Loucy (cell line): ENCODE measurements around the gene NLRP6.

Experiments
- H2AFZ ChIP-seq: fragments of 200-600 bp; sonication (generic); 2 replicates; pipeline ENCODE4 v1.6.0; 2016; ENCODE audit warnings: antibody characterized with exemption, mild to moderate bottlenecking, low read length, moderate library complexity
- H3F3A ChIP-seq: fragments of 200-600 bp; 2 replicates; pipeline ENCODE4 v1.6.0; 2016; ENCODE audit warnings: antibody characterized with exemption, low read depth, mild to moderate bottlenecking
- H3K27me3 ChIP-seq: fragments of 200-600 bp; sonication (generic); 2 replicates; pipeline ENCODE4 v1.6.1; 2014; ENCODE audit warnings: low read length, mild to moderate bottlenecking; ENCODE audit not compliant: insufficient read depth, poor library complexity, severe bottlenecking
- H3K36me3 ChIP-seq: fragments of 200-600 bp; sonication (generic); 2 replicates; pipeline ENCODE4 v1.6.1; 2016; ENCODE audit warnings: low read length; ENCODE audit not compliant: insufficient read depth
- H3K4me1 ChIP-seq: fragments of 200-600 bp; sonication (generic); 2 replicates; pipeline ENCODE4 v1.5.1; 2014; ENCODE audit warnings: low read length, mild to moderate bottlenecking; ENCODE audit not compliant: insufficient read depth, poor library complexity, severe bottlenecking
- H3K4me2 ChIP-seq: fragments of 200-600 bp; sonication (generic); 2 replicates; pipeline ENCODE4 v1.6.0; 2014; ENCODE audit warnings: antibody characterized with exemption, low read length, low read depth, mild to moderate bottlenecking; ENCODE audit not compliant: poor library complexity, severe bottlenecking
- H3K4me3 ChIP-seq: fragments of 200-600 bp; sonication (generic); 2 replicates; pipeline ENCODE4 v1.5.1; 2014; ENCODE audit warnings: low read length, mild to moderate bottlenecking, mixed read lengths; ENCODE audit not compliant: poor library complexity, severe bottlenecking
- H3K79me2 ChIP-seq: fragments of 200-600 bp; sonication (generic); 2 replicates; pipeline ENCODE4 v1.6.1; 2014; ENCODE audit warnings: low read length; ENCODE audit not compliant: insufficient read depth
- H3K9ac ChIP-seq: fragments of 200-600 bp; sonication (generic); 2 replicates; pipeline ENCODE4 v1.6.0; 2014; ENCODE audit warnings: mild to moderate bottlenecking, low read depth, low read length, moderate library complexity; ENCODE audit not compliant: poor library complexity, severe bottlenecking
- H3K9me2 ChIP-seq: fragments of 200-600 bp; sonication (generic); replicated peaks from 2 replicates; pipeline ENCODE4 v1.6.1; 2016; ENCODE audit warnings: low read depth, low read length, mixed read lengths
- H3K9me3 ChIP-seq: fragments of 200-600 bp; sonication (generic); 2 replicates; pipeline ENCODE4 v1.6.1; 2014; ENCODE audit warnings: mild to moderate bottlenecking, antibody characterized with exemption, low read length, low read depth; ENCODE audit not compliant: insufficient read depth
- H4K20me1 ChIP-seq: fragments of 200-600 bp; sonication (generic); 2 replicates; pipeline ENCODE4 v1.6.0; 2014; ENCODE audit warnings: antibody characterized with exemption, low read length, mild to moderate bottlenecking; ENCODE audit not compliant: insufficient read depth, poor library complexity, severe bottlenecking
- CTCF ChIP-seq: fragments of 200-600 bp; sonication (generic); conservative IDR thresholded peaks from 2 replicates; pipeline ENCODE4 v1.5.1; 2014; ENCODE audit warnings: mild to moderate bottlenecking, antibody characterized with exemption, low read length
- EZH2phosphoT487 ChIP-seq: fragments of 200-600 bp; IDR thresholded peaks from 2 replicates; pipeline ENCODE4 v1.6.1; 2018; ENCODE audit warnings: antibody characterized with exemption, mild to moderate bottlenecking, moderate library complexity, borderline replicate concordance

The NLRP6 gene

GRCh38 chr11:235180-235579, 43.0 kb upstream of the NLRP6 start:
- Histone ChIP-seq H3K79me2 (peaks cover 42% of the 10 kb centered on the region), H4K20me1 (peaks cover 20% of the 10 kb centered on the region), H3K4me1 (peaks cover 28% of the 10 kb centered on the region), H3K9ac (peak overlapping the region; percentile 93), H2AFZ (no peak overlapping the region), H3K36me3 (no peaks in the 10 kb centered on the region), H3K9me3 (no peaks in the 10 kb centered on the region), H3K4me3 (peak overlapping the region; percentile 91), H3K27me3 (no peaks in the 10 kb centered on the region), H3K4me2 (peak overlapping the region; percentile 91), H3F3A (peaks cover 4% of the 10 kb centered on the region), H3K9me2 (no peaks in the 10 kb centered on the region)
- TF ChIP-seq EZH2phosphoT487: no peak
- TF ChIP-seq CTCF: no peak

- Histone ChIP-seq H3K4me1 (peaks cover 28% of the 10 kb centered on the region), H2AFZ (peak overlapping the region; percentile 95), H3K79me2 (peaks cover 46% of the 10 kb centered on the region), H4K20me1 (peaks cover 20% of the 10 kb centered on the region), H3K9me3 (no peaks in the 10 kb centered on the region), H3K27me3 (no peaks in the 10 kb centered on the region), H3K4me2 (peak overlapping the region; percentile 91), H3K9me2 (no peaks in the 10 kb centered on the region), H3F3A (peaks cover 4% of the 10 kb centered on the region), H3K36me3 (no peaks in the 10 kb centered on the region), H3K9ac (peak overlapping the region; percentile 93), H3K4me3 (peak overlapping the region; percentile 91)
- TF ChIP-seq CTCF: no peak
- TF ChIP-seq EZH2phosphoT487: no peak
Measured at GRCh38 chr11:235609-235996, 42.6 kb upstream of the NLRP6 start.

DNA sequence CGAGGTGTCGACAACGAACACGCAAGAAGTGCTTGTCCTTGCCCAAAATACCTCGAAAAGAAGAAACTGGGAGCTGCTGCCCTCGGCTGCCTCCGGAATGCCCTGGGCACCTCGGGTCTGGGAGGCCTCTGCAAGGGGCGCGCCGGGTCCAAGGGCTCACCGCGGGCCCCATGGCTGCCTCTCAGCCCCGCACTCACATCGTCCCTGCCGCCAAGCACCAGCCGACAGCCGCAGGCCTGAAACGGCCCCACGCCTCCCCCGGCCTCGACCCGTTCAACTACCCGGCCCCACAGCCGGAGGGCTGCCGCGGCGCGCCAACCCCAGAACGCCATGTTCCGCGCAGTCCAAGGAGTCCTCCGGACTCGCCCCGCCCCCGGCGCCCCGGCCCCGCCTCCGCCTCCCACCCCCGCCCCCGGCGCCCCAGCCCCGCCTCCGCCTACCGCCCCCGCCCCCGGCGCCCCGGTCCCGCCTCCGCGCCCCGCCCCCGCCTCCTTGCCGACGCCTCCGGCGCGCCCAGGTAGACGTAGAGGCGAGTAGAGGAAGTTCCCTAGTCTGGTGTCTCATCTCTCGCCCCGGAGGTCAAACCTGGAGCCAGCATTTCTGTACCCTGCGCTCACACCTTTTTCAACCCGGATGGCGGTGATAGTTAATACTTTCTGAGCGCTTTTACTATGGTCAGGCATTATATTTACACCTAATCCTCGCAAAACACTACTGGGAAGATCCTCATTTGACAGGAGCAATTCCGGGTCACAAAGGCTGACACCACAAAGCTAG, 42.0 kb upstream of the NLRP6 start, which contains the start of gene SIRT3:
TSS of gene SIRT3 (minus strand) at position 346 of the 777 bp plus-strand sequence. CDS start at position 332, 14 bp downstream.
- Histone ChIP-seq H3K9ac (peak within 1 kb of the TSS; percentile 93), H3K79me2 (peaks cover 49% of the 10 kb centered on the region), H3K4me1 (peaks cover 28% of the 10 kb centered on the region), H3K9me3 (no peaks in the 10 kb centered on the region), H3K4me2 (peak within 1 kb of the TSS; percentile 91), H2AFZ (peak within 1 kb of the TSS; percentile 95), H3K27me3 (no peaks in the 10 kb centered on the region), H3K9me2 (no peaks in the 10 kb centered on the region), H3F3A (peaks cover 4% of the 10 kb centered on the region), H4K20me1 (peaks cover 20% of the 10 kb centered on the region), H3K36me3 (no peaks in the 10 kb centered on the region), H3K4me3 (peak within 1 kb of the TSS; percentile 99)
- TF ChIP-seq EZH2phosphoT487: no peak
- no peak; the same call in 1 of the 2 replicates for TF ChIP-seq CTCF
